ENCODE data around the gene COX5A.
"Not testable (repeated sequence)": the region's sequence is repeated elsewhere in the genome, so short reads cannot be mapped to it uniquely, and the experiment has no call there.

COX5A gene

DNA sequence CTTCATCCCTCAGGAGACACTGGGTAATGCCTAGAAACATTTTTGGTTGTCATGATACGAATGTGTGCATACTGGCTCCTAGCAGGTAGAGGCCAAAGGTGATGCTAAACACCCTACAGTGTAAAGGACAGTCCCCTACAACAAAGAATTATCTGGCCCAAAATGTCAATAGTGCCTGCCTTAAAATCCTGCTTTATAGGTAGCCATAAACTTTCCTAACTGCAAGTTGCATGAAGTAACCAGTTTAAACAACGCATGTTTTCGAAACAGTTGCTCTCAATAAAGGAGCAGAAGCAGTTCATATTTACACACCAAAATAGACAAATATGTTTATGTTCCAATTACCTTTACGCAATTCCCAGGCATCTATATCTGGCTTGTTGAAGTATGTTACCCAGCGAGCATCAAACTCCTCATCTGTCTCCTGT, 9.1 kb downstream of the COX5A start:
- Histone ChIP-seq H3K9me3 (no peaks in the 10 kb centered on the region), H3K4me1 (no peaks in the 10 kb centered on the region), H4K20me1 (peaks cover 91% of the 10 kb centered on the region), H3K4me3 (no peak overlapping the region), H3K27me3 (no peaks in the 10 kb centered on the region), H3K36me3 (peaks cover 91% of the 10 kb centered on the region), H3K27ac (no peak overlapping the region), H3K9ac (no peak overlapping the region), H3K4me2 (no peak overlapping the region)
- no peak for TF ChIP-seq Cebpa-rat (IDR thresholded peaks at IDR 0.05)

DNA sequence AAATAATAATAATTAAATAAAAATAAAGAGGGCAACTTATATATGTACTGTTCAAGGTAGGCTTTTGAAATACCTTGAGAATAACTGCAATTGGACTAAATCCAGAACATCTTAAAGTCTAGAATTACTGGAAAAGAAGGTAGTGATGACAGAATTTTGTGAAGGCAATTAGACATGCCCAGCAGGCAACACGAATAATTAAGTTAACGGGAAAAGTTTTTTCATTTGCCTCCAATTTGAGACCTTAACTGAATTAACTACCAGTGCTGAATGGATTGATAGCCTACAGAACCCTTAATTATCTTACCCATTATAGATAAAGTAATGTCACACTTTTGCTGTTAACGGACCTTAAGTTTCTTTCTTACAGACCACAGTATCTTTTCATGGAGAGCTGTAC, 13.3 kb downstream of the COX5A start:
- Histone ChIP-seq H3K4me1 (no peaks in the 10 kb centered on the region), H3K27me3 (no peaks in the 10 kb centered on the region), H3K27ac (no peak overlapping the region), H3K9me3 (no peaks in the 10 kb centered on the region), H3K4me2 (no peak overlapping the region), H3K9ac (no peak overlapping the region), H3K36me3 (peaks cover 100% of the 10 kb centered on the region), H3K4me3 (no peak overlapping the region), H4K20me1 (peaks cover 74% of the 10 kb centered on the region)
- no peak for TF ChIP-seq Cebpa-rat (IDR thresholded peaks at IDR 0.05)

DNA sequence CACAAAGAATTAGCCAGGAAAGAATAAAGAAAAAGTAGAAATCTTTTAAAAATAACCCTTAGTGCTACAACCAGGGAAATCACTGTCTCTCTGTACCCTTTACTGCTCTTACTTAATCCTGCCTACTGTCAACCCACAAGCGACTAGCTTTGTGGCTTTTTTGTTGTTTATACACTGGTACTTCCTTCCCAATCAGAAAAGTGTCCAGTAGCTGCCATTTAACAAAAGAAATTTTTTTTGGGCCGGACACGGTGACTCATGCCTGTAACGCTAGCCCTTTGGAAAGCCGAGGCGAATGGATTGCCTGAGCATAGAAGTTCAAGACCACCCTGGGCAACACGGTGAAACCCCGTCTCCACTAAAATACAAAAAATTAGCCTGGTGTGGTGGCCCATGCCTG, 17.4 kb downstream of the COX5A start:
- H3K4me1 ChIP-seq, result no peaks in the 10 kb centered on the region
- H3K9me3 ChIP-seq, result no peaks in the 10 kb centered on the region
- H3K4me2 ChIP-seq, result no peak overlapping the region
- no peak for TF ChIP-seq Cebpa-rat (IDR thresholded peaks at IDR 0.05)
- H3K27me3 ChIP-seq, result no peaks in the 10 kb centered on the region
- H3K9ac ChIP-seq, result no peak overlapping the region
- no peak overlapping the region for H3K27ac ChIP-seq
- H3K4me3 ChIP-seq, result no peak overlapping the region
- peaks cover 100% of the 10 kb centered on the region for H3K36me3 ChIP-seq
- H4K20me1 ChIP-seq, result peaks cover 52% of the 10 kb centered on the region

DNA sequence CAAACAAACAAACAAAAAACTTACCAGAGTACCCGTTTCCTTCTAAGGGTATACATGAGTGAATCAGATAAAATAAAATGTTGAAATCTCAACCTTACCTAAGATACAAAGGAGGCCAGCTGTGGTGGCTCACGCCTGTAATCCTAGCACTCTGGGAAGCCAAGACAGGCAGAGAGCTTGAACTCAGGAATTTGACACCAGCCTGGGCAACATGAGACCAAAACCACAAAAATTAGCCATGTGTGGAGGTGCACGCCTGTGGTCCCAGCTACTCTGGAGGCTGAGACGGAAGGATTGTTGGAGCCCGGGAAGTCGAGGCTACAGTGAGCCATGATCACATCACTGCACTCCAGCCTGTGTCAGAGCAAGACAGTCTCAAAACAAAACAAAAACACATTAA, 20.2 kb downstream of the COX5A start:
- H4K20me1 ChIP-seq, result peaks cover 27% of the 10 kb centered on the region
- H3K27ac ChIP-seq, result no peak overlapping the region
- no peak overlapping the region for H3K9ac ChIP-seq
- peaks cover 97% of the 10 kb centered on the region for H3K36me3 ChIP-seq
- H3K4me3 ChIP-seq, result no peak overlapping the region
- no peaks in the 10 kb centered on the region for H3K9me3 ChIP-seq
- no peak for TF ChIP-seq Cebpa-rat (IDR thresholded peaks at IDR 0.05)
- no peaks in the 10 kb centered on the region for H3K27me3 ChIP-seq
- no peak overlapping the region for H3K4me2 ChIP-seq
- no peaks in the 10 kb centered on the region for H3K4me1 ChIP-seq

DNA sequence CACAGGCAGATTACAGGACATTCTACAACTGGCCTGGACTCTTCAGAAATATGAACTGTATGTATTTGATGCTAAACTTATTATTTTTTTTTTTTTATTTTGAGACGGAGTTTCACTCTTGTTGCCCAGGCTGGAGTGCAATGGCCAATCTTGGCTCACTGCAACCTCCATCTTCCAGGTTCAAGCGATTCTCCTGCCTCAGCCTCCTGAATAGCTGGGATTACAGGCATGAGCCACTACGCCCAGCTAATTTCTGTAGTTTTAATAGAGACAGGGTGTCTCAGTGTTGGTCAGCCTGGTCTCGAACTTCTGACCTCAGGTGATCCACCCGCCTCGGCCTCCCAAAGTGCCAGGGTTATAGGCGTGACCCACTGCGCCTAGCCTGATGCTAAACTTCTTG, 24.1 kb downstream of the COX5A start:
- H3K27me3 ChIP-seq, H3K27ac ChIP-seq, H3K9me3 ChIP-seq, H4K20me1 ChIP-seq, H3K4me3 ChIP-seq, H3K4me1 ChIP-seq, H3K9ac ChIP-seq, H3K4me2 ChIP-seq: not testable (repeated sequence)
- peaks cover 85% of the 10 kb centered on the region for H3K36me3 ChIP-seq

DNA sequence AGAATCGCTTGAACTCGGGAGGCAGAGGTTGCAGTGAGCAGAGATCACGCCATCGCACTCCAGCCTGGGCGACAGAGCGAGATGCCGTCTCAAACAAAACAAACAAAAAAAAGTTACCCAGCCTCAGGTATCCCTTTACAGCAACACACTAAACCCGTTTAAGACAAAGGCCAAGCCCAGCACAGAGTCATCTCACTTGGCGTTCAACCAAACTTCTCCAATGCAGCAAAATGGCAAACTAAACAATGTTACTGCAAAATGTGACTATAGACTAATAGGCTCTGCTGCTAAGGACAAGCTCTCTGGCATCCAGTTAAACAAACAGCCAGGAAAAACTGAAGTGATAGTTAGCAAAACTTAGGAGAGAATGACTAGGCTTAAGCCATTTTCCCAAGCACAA, 24.8 kb downstream of the COX5A start:
- Histone ChIP-seq H3K36me3 (peaks cover 77% of the 10 kb centered on the region), H3K9me3 (no peaks in the 10 kb centered on the region), H3K4me3 (no peak overlapping the region), H3K27ac (no peak overlapping the region), H3K4me1 (peaks cover under 1% of the 10 kb centered on the region; the same call in 1 of the 2 replicates), H3K27me3 (no peaks in the 10 kb centered on the region), H3K9ac (no peak overlapping the region), H4K20me1 (no peaks in the 10 kb centered on the region), H3K4me2 (no peak overlapping the region)
- no peak for TF ChIP-seq Cebpa-rat (IDR thresholded peaks at IDR 0.05)

DNA sequence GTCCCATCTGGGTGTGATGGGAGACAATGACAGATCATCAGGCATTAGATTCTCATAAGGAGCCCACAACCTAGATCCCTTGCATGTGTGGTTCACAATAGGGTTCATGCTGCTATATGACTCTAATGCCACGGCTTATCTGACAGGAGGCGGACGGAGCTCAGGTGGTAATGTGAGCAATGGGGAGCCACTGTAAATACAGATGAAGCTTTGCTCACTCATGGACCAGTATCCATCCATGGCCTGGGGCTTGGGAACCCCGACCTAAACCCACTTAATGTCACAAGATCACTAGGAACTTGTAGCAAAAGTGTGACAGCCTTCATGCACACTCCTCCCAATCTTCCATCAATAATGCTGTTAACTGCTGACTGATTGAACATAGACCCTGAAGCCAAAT, 29.2 kb downstream of the COX5A start:
- no peak for TF ChIP-seq Cebpa-rat (IDR thresholded peaks at IDR 0.05)
- Histone ChIP-seq H3K9me3 (no peaks in the 10 kb centered on the region), H3K36me3 (peaks cover 52% of the 10 kb centered on the region)

DNA sequence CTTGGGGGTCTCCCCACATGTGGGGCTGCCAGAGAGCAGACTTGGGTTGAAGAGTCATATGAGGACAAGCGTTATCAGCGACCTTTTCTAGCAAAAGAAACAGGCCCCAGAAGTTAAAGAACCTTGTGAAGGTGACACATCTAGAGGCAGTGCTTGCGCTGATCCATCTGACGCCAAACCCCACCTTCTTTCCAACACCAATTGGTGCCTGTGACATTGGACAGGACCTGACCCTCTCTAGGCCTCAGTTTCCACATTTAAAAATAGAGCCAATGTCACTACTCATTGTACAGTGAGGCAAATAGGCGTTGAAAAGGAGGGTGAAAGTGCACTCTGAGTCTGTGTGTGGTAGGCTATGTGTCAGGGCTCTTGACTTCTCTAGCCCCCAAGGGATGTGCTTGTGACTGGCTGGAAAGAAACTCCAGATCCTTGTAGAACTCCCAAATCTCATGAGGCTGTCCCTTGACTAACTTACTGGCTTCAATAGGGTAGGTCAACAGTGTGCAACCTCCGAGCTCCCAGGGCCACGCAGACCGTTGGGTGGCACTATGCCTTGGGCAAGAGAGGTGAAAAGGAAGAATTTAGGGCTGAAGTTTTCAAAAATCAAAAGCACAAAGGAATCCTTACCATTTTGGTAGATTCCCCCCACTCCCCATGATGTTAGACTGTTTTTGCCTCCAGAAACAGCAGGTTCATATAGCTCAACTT, 30.6 kb downstream of the COX5A start:
- Histone ChIP-seq H3K36me3 (peaks cover 50% of the 10 kb centered on the region), H3K4me2 (peak overlapping the region; percentile 86), H3K4me1 (peaks cover 39% of the 10 kb centered on the region), H3K27me3 (no peaks in the 10 kb centered on the region), H3K27ac (peak overlapping the region; percentile 89), H3K9ac (peak overlapping the region; percentile 85), H3K4me3 (peak overlapping the region; percentile 92), H3K9me3 (no peaks in the 10 kb centered on the region), H4K20me1 (no peaks in the 10 kb centered on the region)
- no peak for TF ChIP-seq Cebpa-rat (IDR thresholded peaks at IDR 0.05)

More for the DNA sequence above, 29.2 kb downstream of the COX5A start:
- H3K4me2 ChIP-seq, result no peak overlapping the region
- no peak overlapping the region for H3K4me3 ChIP-seq
- no peaks in the 10 kb centered on the region for H4K20me1 ChIP-seq
- H3K27me3 ChIP-seq, result no peaks in the 10 kb centered on the region
- peaks cover 29% of the 10 kb centered on the region for H3K4me1 ChIP-seq
- H3K9ac ChIP-seq, result no peak overlapping the region
- no peak overlapping the region for H3K27ac ChIP-seq

DNA sequence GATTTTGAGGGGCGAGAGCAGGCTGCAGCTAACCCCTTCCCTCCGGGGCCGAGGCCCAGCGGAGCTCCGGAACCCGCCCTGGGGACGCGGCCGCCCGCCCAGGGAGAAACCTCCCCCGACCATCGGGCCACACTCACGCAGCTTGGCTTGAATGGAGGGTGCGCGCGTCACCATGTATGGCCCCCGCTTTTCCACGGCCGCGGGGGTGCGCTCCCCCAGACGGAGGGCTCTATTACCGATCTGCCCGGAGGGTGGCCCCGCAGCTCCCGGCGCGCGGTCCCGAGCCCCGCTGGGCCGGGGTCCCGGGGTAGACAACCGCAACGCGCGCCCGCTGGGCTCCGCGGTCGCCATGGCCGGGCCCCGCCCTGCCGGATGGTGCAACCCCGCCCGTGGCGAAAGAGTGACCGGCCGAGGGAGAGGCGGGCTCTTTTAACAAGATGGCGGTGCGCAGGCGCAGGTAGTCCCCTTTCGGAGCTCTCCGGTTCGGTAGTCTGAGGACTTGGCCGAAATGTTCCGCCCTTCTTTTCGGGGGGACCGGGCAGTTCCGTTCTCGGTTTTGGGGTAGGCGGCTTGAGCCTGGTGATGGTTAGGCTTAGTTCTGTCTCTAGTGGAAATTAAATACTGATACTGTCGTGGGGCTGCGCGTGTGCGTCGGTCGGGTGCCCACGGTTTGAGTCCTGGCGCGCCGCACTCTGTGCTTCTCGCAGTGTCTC, 31.3 kb downstream of the COX5A start, which contains the start of gene FAM219B:
Gene FAM219B, minus strand, starts transcription at position 402 of the 713 bp plus-strand sequence. Its CDS starts 51 bp downstream, at position 351.
- Histone ChIP-seq H3K4me3 (peak within 1 kb of the TSS; percentile 92), H3K36me3 (peaks cover 49% of the 10 kb centered on the region)

DNA sequence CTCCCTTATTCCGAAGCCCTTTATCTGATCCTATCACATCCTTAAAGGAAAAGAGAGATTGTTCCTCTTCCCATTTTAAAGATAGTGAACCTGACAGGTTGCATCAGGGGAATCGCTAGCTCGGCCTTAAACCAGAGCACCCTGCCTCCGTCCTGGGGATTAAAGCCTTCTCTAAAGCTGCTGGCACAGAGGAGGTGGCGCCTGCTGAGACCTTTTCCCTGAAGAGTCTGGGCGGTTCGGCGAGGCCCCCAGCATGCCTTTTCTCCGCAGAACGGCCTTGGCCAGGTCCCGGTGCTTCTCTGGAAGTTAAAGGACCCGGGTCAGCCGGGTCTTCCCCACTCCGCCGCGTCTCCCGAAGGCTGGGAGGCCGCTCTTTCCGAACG, 31.8 kb downstream of the COX5A start:
- H3K36me3 ChIP-seq, result peaks cover 47% of the 10 kb centered on the region

More for the DNA sequence above, 31.3 kb downstream of the COX5A start, which contains the start of gene FAM219B:
- Histone ChIP-seq H3K27ac (peak within 1 kb of the TSS; percentile 89), H3K9ac (peak within 1 kb of the TSS; percentile 85), H3K27me3 (no peaks in the 10 kb centered on the region), H3K4me2 (peak within 1 kb of the TSS; percentile 86), H3K9me3 (no peaks in the 10 kb centered on the region), H4K20me1 (no peaks in the 10 kb centered on the region), H3K4me1 (peaks cover 41% of the 10 kb centered on the region)
- no peak; the same call in 1 of the 2 replicates for TF ChIP-seq Cebpa-rat (IDR thresholded peaks at IDR 0.05)

More for the DNA sequence above, 31.8 kb downstream of the COX5A start:
- Histone ChIP-seq H3K9me3 (no peaks in the 10 kb centered on the region), H4K20me1 (no peaks in the 10 kb centered on the region), H3K9ac (peak overlapping the region; percentile 85), H3K4me2 (peak overlapping the region; percentile 86), H3K27me3 (no peaks in the 10 kb centered on the region), H3K27ac (peak overlapping the region; percentile 89), H3K4me3 (peak overlapping the region; percentile 92), H3K4me1 (peaks cover 46% of the 10 kb centered on the region)
- TF ChIP-seq Cebpa-rat (IDR thresholded peaks at IDR 0.05), result no peak

All from BLaER1 (cell line).